Parathyroid adenoma (tissue), 2 donors: ENCODE results near the gene OR2AK2.

ENCODE experiments used
- H2AFZ ChIP-seq: fragments of 300-600 bp; sonication (generic); one replicate; pipeline ENCODE4 v1.7.0; 2017; ENCODE audit warnings: antibody characterized with exemption, mild to moderate bottlenecking
- H3K27ac ChIP-seq: fragments of 300-600 bp; sonication (generic); one replicate; pipeline ENCODE4 v1.7.0; 2017
- H3K27me3 ChIP-seq: fragments of 300-600 bp; sonication (generic); one replicate; pipeline ENCODE4 v1.7.0; 2017; ENCODE audit warnings: low read length; ENCODE audit not compliant: control insufficient read depth, insufficient read depth
- H3K36me3 ChIP-seq: fragments of 300-600 bp; sonication (generic); one replicate; pipeline ENCODE4 v1.7.0; 2017; ENCODE audit warnings: low read length; ENCODE audit not compliant: control insufficient read depth, insufficient read depth
- H3K4me1 ChIP-seq: fragments of 300-600 bp; sonication (generic); one replicate; pipeline ENCODE4 v1.7.0; 2017; ENCODE audit warnings: control low read depth
- H3K4me2 ChIP-seq: fragments of 300-600 bp; sonication (generic); one replicate; pipeline ENCODE4 v1.7.0; 2017; ENCODE audit warnings: low read length
- H3K4me3 ChIP-seq: fragments of 300-600 bp; sonication (generic); one replicate; pipeline ENCODE4 v1.7.0; 2017; ENCODE audit warnings: low read depth, low read length
- H3K79me2 ChIP-seq: fragments of 300-600 bp; sonication (generic); one replicate; pipeline ENCODE4 v1.7.0; 2017; ENCODE audit warnings: control low read depth
- H3K9ac ChIP-seq: fragments of 300-600 bp; sonication (generic); one replicate; pipeline ENCODE4 v1.7.0; 2017; ENCODE audit warnings: mild to moderate bottlenecking
- H3K9me3 ChIP-seq: fragments of 300-600 bp; sonication (generic); one replicate; pipeline ENCODE4 v1.7.0; 2017; ENCODE audit warnings: low read length; ENCODE audit not compliant: control insufficient read depth
- TF ChIP-seq, protein P1 (sequence below): fragments of 300-600 bp; sonication (generic); IDR thresholded peaks from one replicate; pipeline ENCODE4 v1.7.0; 2017; ENCODE audit warnings: antibody characterized with exemption, mild to moderate bottlenecking
- donor health status: primary hyperparathyroidism.

Gene OR2AK2, protein sequence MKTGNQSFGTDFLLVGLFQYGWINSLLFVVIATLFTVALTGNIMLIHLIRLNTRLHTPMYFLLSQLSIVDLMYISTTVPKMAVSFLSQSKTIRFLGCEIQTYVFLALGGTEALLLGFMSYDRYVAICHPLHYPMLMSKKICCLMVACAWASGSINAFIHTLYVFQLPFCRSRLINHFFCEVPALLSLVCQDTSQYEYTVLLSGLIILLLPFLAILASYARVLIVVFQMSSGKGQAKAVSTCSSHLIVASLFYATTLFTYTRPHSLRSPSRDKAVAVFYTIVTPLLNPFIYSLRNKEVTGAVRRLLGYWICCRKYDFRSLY

GRCh38 chr1:247964933-247965332 is at the start of gene OR2AK2:
Gene OR2AK2, plus strand, starts transcription at chr1:247965233. Its CDS starts 144 bp downstream, at chr1:247965377.
- no peaks in the 10 kb centered on the region for H3K27me3 ChIP-seq
- no peak within 1 kb of the TSS for H3K4me3 ChIP-seq
- no peaks in the 10 kb centered on the region for H3K79me2 ChIP-seq
- TF ChIP-seq, protein P1, sequence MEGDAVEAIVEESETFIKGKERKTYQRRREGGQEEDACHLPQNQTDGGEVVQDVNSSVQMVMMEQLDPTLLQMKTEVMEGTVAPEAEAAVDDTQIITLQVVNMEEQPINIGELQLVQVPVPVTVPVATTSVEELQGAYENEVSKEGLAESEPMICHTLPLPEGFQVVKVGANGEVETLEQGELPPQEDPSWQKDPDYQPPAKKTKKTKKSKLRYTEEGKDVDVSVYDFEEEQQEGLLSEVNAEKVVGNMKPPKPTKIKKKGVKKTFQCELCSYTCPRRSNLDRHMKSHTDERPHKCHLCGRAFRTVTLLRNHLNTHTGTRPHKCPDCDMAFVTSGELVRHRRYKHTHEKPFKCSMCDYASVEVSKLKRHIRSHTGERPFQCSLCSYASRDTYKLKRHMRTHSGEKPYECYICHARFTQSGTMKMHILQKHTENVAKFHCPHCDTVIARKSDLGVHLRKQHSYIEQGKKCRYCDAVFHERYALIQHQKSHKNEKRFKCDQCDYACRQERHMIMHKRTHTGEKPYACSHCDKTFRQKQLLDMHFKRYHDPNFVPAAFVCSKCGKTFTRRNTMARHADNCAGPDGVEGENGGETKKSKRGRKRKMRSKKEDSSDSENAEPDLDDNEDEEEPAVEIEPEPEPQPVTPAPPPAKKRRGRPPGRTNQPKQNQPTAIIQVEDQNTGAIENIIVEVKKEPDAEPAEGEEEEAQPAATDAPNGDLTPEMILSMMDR, result no peak
- H3K9ac ChIP-seq, result no peak within 1 kb of the TSS
- H2AFZ ChIP-seq, result no peak within 1 kb of the TSS
- no peaks in the 10 kb centered on the region for H3K4me1 ChIP-seq
- no peaks in the 10 kb centered on the region for H3K36me3 ChIP-seq
- no peak within 1 kb of the TSS for H3K27ac ChIP-seq
- H3K9me3 ChIP-seq, result no peaks in the 10 kb centered on the region
- H3K4me2 ChIP-seq, result no peak within 1 kb of the TSS

- H3K27me3 ChIP-seq, result no peaks in the 10 kb centered on the region
- H3K9ac ChIP-seq, result no peak within 1 kb of the TSS
- no peak within 1 kb of the TSS for H2AFZ ChIP-seq
- no peaks in the 10 kb centered on the region for H3K36me3 ChIP-seq
- no peak within 1 kb of the TSS for H3K4me3 ChIP-seq
- TF ChIP-seq, protein P1, result no peak
- no peaks in the 10 kb centered on the region for H3K79me2 ChIP-seq
- no peaks in the 10 kb centered on the region for H3K4me1 ChIP-seq
- H3K4me2 ChIP-seq, result no peak within 1 kb of the TSS
- H3K9me3 ChIP-seq, result no peaks in the 10 kb centered on the region
- no peak within 1 kb of the TSS for H3K27ac ChIP-seq
Measured at GRCh38 chr1:247919952-247920351, 45.1 kb upstream of the OR2AK2 start, which contains the start of gene OR2T8. Gene OR2T8, plus strand, starts transcription at chr1:247920252. Its CDS starts 766 bp downstream, at chr1:247921018.

- Histone ChIP-seq H3K79me2 (no peaks in the 10 kb centered on the region), H3K4me1 (no peaks in the 10 kb centered on the region), H3K4me2 (no peak overlapping the region), H3K4me3 (no peak overlapping the region), H2AFZ (no peak overlapping the region), H3K27ac (no peak overlapping the region), H3K36me3 (no peaks in the 10 kb centered on the region), H3K9me3 (no peaks in the 10 kb centered on the region), H3K9ac (no peak overlapping the region), H3K27me3 (no peaks in the 10 kb centered on the region)
- TF ChIP-seq, protein P1, result no peak
Measured at GRCh38 chr1:247923941-247924340, 41.1 kb upstream of the OR2AK2 start.

DNA sequence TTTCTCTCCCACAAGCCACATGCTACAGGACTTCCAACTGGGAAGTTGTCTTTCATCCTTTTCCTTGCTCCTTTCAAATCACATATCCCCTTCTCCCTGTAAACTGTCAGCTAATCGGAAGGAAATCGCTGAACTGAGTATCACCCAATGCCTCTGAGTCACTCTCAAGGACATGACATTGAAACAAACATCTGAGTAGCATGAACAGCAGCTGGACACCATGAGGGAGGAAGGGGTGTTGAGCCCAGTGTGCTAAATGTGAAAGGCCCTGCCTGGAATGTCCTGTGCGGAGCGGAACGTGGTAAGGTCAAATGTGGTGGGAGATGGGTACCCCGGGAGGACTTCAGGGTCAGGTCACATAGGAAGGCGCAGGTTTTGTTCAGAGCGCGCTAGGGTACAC is 40.2 kb upstream of the OR2AK2 start, which contains the start of gene OR2AJ1:
TSS of gene OR2AJ1 (plus strand) at position 22 of the 400 bp plus-strand sequence. CDS start 8,880 bp downstream, outside the sequence.
- Histone ChIP-seq H3K36me3 (no peaks in the 10 kb centered on the region), H3K4me1 (no peaks in the 10 kb centered on the region), H3K9ac (no peak within 1 kb of the TSS), H3K9me3 (no peaks in the 10 kb centered on the region), H3K79me2 (no peaks in the 10 kb centered on the region), H3K27me3 (no peaks in the 10 kb centered on the region), H2AFZ (no peak within 1 kb of the TSS), H3K4me3 (no peak within 1 kb of the TSS), H3K27ac (no peak within 1 kb of the TSS), H3K4me2 (no peak within 1 kb of the TSS)
- TF ChIP-seq, protein P1, result no peak

- Histone ChIP-seq H3K9ac (no peak overlapping the region), H3K79me2 (no peaks in the 10 kb centered on the region), H3K36me3 (no peaks in the 10 kb centered on the region), H3K9me3 (no peaks in the 10 kb centered on the region), H3K4me3 (no peak overlapping the region), H3K27ac (no peak overlapping the region), H2AFZ (no peak overlapping the region), H3K4me2 (no peak overlapping the region), H3K27me3 (no peaks in the 10 kb centered on the region), H3K4me1 (no peaks in the 10 kb centered on the region)
- TF ChIP-seq, protein P1, result no peak
Measured at GRCh38 chr1:247933989-247934388, 31.0 kb upstream of the OR2AK2 start.
